PC-3 (cell line): ENCODE results near the gene CHSY1. TPM values are rescaled to one million over a fixed set of nuclear protein-coding genes. Genes with fewer than 3 reads are reported as not detected.

Experiments used
- ATAC-seq: fragments of 200-7000 bp; cut with Tn5 transposase; 2 replicates; pipeline ENCODE4 v1.9.1; 2020; ENCODE audit warnings: mild to moderate bottlenecking, moderate library complexity
- BruUV-seq: library from RNA; stranded (reverse); fragments of 400-500 nt; replicated peaks from 2 replicates; lab custom pipeline; 2021; lab: Mats Ljungman, UMichigan
- CTCF ChIA-PET: fragments of 300-600 bp; sonication (Branson Sonifier 250); formaldehyde crosslinking; loops from one replicate; lab custom pipeline; 2022; ENCODE audit warnings: antibody characterized with exemption; lab: Charles Lee
- POLR2A ChIA-PET: fragments of 300-600 bp; sonication (Branson Sonifier 250); formaldehyde crosslinking; loops from one replicate; lab custom pipeline; 2022; ENCODE audit warnings: antibody characterized with exemption; ENCODE audit not compliant: unreplicated experiment; lab: Charles Lee
- DNase-seq: peaks from one replicate; pipeline ENCODE4 v3.0.0-alpha.2; 2015
- H2AFZ ChIP-seq: fragments of 300-600 bp; sonication (generic); 2 replicates; pipeline ENCODE4 v1.6.0; 2016; ENCODE audit warnings: antibody characterized with exemption, low read length
- H3F3A ChIP-seq: fragments of 300-600 bp; sonication (generic); one replicate; pipeline ENCODE4 v1.6.0; 2017; ENCODE audit warnings: antibody characterized with exemption, low read length, control low read depth, mild to moderate bottlenecking; ENCODE audit not compliant: unreplicated experiment
- H3K27ac ChIP-seq: fragments of 300-600 bp; sonication (generic); 2 replicates; pipeline ENCODE4 v1.5.1; 2016; ENCODE audit warnings: mild to moderate bottlenecking, low read length
- H3K27me3 ChIP-seq: fragments of 300-600 bp; sonication (generic); 2 replicates; pipeline ENCODE4 v1.6.1; 2016; ENCODE audit warnings: low read length, mixed read lengths
- H3K36me3 ChIP-seq: fragments of 300-600 bp; sonication (generic); 2 replicates; pipeline ENCODE4 v1.6.1; 2016; ENCODE audit warnings: low read depth, mixed run types, low read length, mixed read lengths
- H3K4me1 ChIP-seq: fragments of 300-600 bp; sonication (generic); 2 replicates; pipeline ENCODE4 v1.5.1; 2016; ENCODE audit warnings: low read length; ENCODE audit not compliant: insufficient read depth
- H3K4me2 ChIP-seq: fragments of 300-600 bp; sonication (generic); 2 replicates; pipeline ENCODE4 v1.6.0; 2016; ENCODE audit warnings: low read length
- H3K4me3 ChIP-seq: fragments of 300-600 bp; sonication (generic); 2 replicates; pipeline ENCODE4 v1.5.1; 2016; ENCODE audit warnings: mild to moderate bottlenecking, low read length, mixed read lengths
- H3K79me2 ChIP-seq: fragments of 300-600 bp; sonication (generic); 2 replicates; pipeline ENCODE4 v1.6.1; 2017; ENCODE audit warnings: low read length, mixed read lengths
- H3K9ac ChIP-seq: fragments of 300-600 bp; sonication (generic); 2 replicates; pipeline ENCODE4 v1.6.0; 2016; ENCODE audit warnings: mild to moderate bottlenecking, low read length
- H3K9me2 ChIP-seq: fragments of 300-600 bp; sonication (generic); replicated peaks from 2 replicates; pipeline ENCODE4 v1.6.1; 2016; ENCODE audit warnings: mixed run types, low read length, mixed read lengths
- H3K9me3 ChIP-seq: fragments of 300-600 bp; sonication (generic); 2 replicates; pipeline ENCODE4 v1.6.1; 2016; ENCODE audit warnings: low read length, mixed read lengths
- H4K20me1 ChIP-seq: fragments of 300-600 bp; sonication (generic); 2 replicates; pipeline ENCODE4 v1.6.1; 2016; ENCODE audit warnings: low read length, mixed read lengths
- CTCF ChIP-seq: fragments of 300-600 bp; sonication (generic); conservative IDR thresholded peaks from 2 replicates; pipeline ENCODE4 v1.5.1; 2017; ENCODE audit warnings: antibody characterized with exemption, low read depth, mild to moderate bottlenecking, low read length
- EZH2 ChIP-seq: fragments of 300-600 bp; sonication (generic); IDR thresholded peaks from one replicate; pipeline ENCODE4 v1.6.1; 2017; ENCODE audit warnings: antibody characterized with exemption, mild to moderate bottlenecking, low read length; ENCODE audit not compliant: unreplicated experiment
- EZH2phosphoT487 ChIP-seq: fragments of 300-600 bp; sonication (generic); IDR thresholded peaks from 2 replicates; pipeline ENCODE4 v1.6.1; 2018; ENCODE audit warnings: mild to moderate bottlenecking, antibody characterized with exemption, low read length, borderline replicate concordance
- intact Hi-C: fragments of 100-400 bp; cut with micrococcal nuclease; formaldehyde crosslinking; loops from 2 replicates; pipeline ENCODE4 v1.9.0; 2023
- total RNA-seq: library from RNA; depleted of rRNA; stranded (reverse); fragments of >200 nt; gene quantifications from 2 replicates; pipeline ENCODE4 v1.2.3, GENCODE V29; 2014

The CHSY1 gene
- total RNA-seq, 1 experiment from 2014 or later, result 13.8 TPM

DNA sequence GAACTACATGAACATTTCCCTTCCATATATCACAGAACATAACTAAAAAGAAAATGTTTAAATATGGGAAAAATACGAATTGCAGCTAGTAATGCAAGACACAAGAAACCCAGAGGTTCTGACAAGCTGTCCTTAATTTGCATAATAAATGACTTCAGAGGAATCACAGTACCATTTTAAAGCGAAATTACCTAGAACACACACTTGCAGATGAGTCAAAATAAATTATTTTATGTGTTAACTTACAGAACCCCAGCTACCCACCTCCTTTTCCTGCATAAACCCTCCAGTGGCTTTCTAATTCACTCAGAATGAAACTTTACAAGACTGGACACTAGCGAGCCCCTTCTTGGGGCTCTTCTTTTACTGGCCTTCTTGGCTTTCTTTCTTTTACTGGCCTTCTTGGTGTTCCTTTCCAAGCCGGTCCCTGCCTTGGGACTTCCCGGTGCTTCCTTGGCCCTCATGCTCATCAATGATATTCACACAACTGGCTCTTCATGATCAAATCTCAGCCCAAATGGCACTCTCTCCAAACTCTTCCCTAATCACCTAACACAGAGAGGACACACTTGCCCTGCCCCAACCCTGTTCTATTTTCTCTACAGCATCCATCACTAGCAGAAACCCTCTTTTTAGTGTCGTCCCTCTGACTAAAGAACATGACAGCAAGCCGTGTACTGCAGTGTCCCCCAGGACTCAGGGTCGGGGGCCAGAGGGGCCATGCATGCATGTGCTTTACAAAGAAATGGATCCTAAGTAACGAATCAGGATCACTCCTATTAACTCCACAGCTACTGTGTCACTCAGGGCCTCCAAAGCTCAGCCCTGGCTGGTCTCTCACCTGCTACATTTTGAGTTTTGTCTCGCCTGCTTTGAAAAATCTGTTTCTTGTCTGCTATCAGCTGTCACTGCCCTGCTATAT lies 4.8 kb downstream of the CHSY1 start:
- H2AFZ ChIP-seq, result no peak overlapping the region
- no peaks in the 10 kb centered on the region for H3K9me2 ChIP-seq
- H3K27ac ChIP-seq, result no peak overlapping the region
- peaks cover 11% of the 10 kb centered on the region for H3K4me1 ChIP-seq
- H3F3A ChIP-seq, result no peaks in the 10 kb centered on the region
- no peaks in the 10 kb centered on the region for H3K27me3 ChIP-seq
- DNase-seq (no peak), ATAC-seq (no peak)
- no peaks in the 10 kb centered on the region for H3K9me3 ChIP-seq
- peaks cover 4% of the 10 kb centered on the region; the same call in 1 of the 2 replicates for H3K36me3 ChIP-seq
- H3K4me2 ChIP-seq, result no peak overlapping the region
- ChIA-PET POLR2A (interaction anchor here (0.7 kb wide), 1 partner anchor 1854 kb away, joined by 6 read pairs; no protein-coding TSS in a partner anchor), CTCF (no interaction called here)
- intact Hi-C loops, result no loop called here
- H3K9ac ChIP-seq, result no peak overlapping the region
- peaks cover 37% of the 10 kb centered on the region for H4K20me1 ChIP-seq
- no peak overlapping the region for H3K4me3 ChIP-seq
- TF ChIP-seq EZH2phosphoT487 (no peak), EZH2 (no peak), CTCF (no peak)
- peaks cover 90% of the 10 kb centered on the region for H3K79me2 ChIP-seq
- no TSS peak for BruUV-seq

DNA sequence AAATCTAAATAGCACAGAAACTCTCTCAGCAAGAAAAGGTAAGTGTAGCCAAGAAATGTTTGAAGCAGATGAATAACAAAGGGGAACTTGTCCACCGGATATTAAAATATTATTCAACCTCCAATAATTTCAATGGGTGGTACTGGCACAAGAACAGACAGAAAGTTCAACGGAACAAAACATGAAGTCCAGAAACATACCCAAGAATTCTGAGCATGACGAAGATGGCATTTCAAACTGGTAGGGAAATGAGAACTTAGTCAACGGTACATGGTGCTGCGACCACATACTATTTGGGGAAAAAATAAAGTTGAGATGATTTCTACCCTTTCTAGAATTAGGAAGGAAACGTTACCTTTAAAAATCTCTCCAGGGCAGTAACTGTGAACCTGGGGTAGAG lies 5.5 kb downstream of the CHSY1 start:
- H2AFZ ChIP-seq, result no peak overlapping the region
- peaks cover 96% of the 10 kb centered on the region for H3K79me2 ChIP-seq
- ATAC-seq (no peak), DNase-seq (no peak)
- no peaks in the 10 kb centered on the region for H3K9me2 ChIP-seq
- no peak overlapping the region for H3K4me2 ChIP-seq
- no peak overlapping the region for H3K27ac ChIP-seq
- ChIA-PET CTCF (no interaction called here), POLR2A (interaction anchor here (0.7 kb wide), 1 partner anchor 23 kb away, joined by 16 read pairs; no protein-coding TSS in a partner anchor)
- H3F3A ChIP-seq, result no peaks in the 10 kb centered on the region
- H3K9ac ChIP-seq, result no peak overlapping the region
- no peak for TF ChIP-seq EZH2
- no peak for TF ChIP-seq EZH2phosphoT487
- no peak for TF ChIP-seq CTCF
- BruUV-seq, result no TSS peak
- H4K20me1 ChIP-seq, result peaks cover 39% of the 10 kb centered on the region
- H3K4me1 ChIP-seq, result peaks cover 11% of the 10 kb centered on the region
- no peak overlapping the region for H3K4me3 ChIP-seq
- H3K9me3 ChIP-seq, result no peaks in the 10 kb centered on the region
- H3K27me3 ChIP-seq, result no peaks in the 10 kb centered on the region
- H3K36me3 ChIP-seq, result peaks cover 4% of the 10 kb centered on the region; the same call in 1 of the 2 replicates
- intact Hi-C loops, result no loop called here
